ENCODE results near the gene ITGB1. TPM values are rescaled to one million over a fixed set of nuclear protein-coding genes. Genes with fewer than 3 reads are reported as not detected.
A peak's percentile ranks its signal among the peaks of the same experiment; 100 is the strongest.
"Not testable (repeated sequence)": the region's sequence is repeated elsewhere in the genome, so short reads cannot be mapped to it uniquely, and the experiment has no call there.

The ITGB1 gene
- total RNA-seq, 1 experiment from 2014 or later, result 421 TPM

DNA sequence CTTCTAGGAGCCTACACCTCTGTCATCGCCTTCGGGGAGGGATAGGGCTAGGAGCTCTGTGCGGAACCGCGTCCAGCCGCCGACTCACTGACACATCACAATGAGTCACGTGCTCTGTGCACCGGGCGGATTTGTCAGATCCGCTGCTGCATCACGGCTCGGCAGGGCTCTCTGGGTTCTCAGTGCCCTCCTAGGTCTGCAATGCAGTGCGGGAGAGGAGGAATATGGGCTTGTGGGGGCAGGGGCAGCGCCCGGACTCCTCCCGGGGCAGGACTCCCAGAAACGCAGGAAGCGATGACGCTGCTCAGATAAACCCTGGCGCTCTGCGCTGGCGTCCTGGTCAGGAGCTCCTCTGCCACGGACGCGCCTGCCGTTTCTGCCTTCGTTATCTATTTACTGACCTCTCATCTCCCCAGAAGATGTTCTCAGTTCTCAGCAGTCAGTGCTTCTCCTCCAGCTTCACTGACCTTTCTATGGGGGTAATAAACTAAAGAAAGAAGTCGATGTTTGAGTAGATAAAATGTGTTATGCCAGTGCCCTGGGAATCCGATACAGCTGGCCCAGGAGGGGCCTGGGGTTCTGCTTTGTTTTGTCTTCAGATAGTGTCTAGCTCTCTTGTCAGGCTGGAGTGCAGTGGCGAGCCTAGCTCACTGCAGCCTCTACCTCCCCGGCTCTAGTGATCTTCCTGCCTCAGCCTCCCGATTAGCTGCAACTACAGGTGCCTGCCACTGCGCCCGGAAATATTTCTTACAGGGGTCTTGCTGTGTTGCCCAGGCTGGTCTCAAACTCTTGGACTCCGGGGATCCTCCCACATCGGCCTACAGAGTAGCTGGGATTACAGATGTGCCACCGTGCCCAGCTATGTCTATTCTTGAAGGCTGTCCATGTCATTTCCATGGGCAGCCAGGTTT is 22.8 kb upstream of the ITGB1 start:
- peaks cover 59% of the 10 kb centered on the region for H3F3A ChIP-seq (ENCODE audit: insufficient read depth, low read depth)
- ChIA-PET CTCF (interaction anchor here (0.5 kb wide), 1 partner anchor 1816 kb away, joined by 3 read pairs; no protein-coding TSS in a partner anchor), POLR2A (ENCODE audit: unreplicated experiment) (interaction anchor here (0.5 to 2.3 kb wide), 19 partner anchors 9 to 925 kb away, joined by 3 to 25 read pairs (median 6); partner anchors contain the start of gene KIF5B)
- DNase-seq, result peak; percentile 92 to 94
- no peaks in the 10 kb centered on the region for H3K27me3 ChIP-seq (ENCODE audit: insufficient read depth, low read depth)
- TF ChIP-seq EZH2 (IDR thresholded peaks at IDR 0.05; ENCODE audit: low read depth), result no peak
- TF ChIP-seq, protein P1, sequence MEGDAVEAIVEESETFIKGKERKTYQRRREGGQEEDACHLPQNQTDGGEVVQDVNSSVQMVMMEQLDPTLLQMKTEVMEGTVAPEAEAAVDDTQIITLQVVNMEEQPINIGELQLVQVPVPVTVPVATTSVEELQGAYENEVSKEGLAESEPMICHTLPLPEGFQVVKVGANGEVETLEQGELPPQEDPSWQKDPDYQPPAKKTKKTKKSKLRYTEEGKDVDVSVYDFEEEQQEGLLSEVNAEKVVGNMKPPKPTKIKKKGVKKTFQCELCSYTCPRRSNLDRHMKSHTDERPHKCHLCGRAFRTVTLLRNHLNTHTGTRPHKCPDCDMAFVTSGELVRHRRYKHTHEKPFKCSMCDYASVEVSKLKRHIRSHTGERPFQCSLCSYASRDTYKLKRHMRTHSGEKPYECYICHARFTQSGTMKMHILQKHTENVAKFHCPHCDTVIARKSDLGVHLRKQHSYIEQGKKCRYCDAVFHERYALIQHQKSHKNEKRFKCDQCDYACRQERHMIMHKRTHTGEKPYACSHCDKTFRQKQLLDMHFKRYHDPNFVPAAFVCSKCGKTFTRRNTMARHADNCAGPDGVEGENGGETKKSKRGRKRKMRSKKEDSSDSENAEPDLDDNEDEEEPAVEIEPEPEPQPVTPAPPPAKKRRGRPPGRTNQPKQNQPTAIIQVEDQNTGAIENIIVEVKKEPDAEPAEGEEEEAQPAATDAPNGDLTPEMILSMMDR (conservative IDR thresholded peaks at IDR 0.05), result no peak
- peak overlapping the region; percentile 60 for H3K4me3 ChIP-seq
- H3K4me1 ChIP-seq (replicated peaks; ENCODE audit: insufficient read depth), result peaks cover 58% of the 10 kb centered on the region
- H3K36me3 ChIP-seq (ENCODE audit: low read depth), result no peaks in the 10 kb centered on the region
- peak overlapping the region; percentile 98 for H3K27ac ChIP-seq
- TSS peak; percentile 88 for BruUV-seq (replicated peaks)
- peak overlapping the region; percentile 90 for H3K4me2 ChIP-seq
- no peaks in the 10 kb centered on the region for H4K20me1 ChIP-seq (ENCODE audit: insufficient read depth)
- intact Hi-C loops (cut with micrococcal nuclease; ENCODE audit: unreplicated experiment), result loop anchor here (1.0 kb wide), 2 partner anchors 23 to 24 kb away; partner anchors contain the start of gene ITGB1
- no peaks in the 10 kb centered on the region for H3K9me2 ChIP-seq (ENCODE audit: insufficient read depth)
- peak overlapping the region; percentile 63; the same call in 1 of the 2 replicates for H2AFZ ChIP-seq
- peaks cover 9% of the 10 kb centered on the region for H3K79me2 ChIP-seq (ENCODE audit: low read depth)
- H3K9me3 ChIP-seq (ENCODE audit: insufficient read depth, low read depth), result no peaks in the 10 kb centered on the region

GRCh38 chr10:32980242-32980557 is 22.2 kb upstream of the ITGB1 start:
- Histone ChIP-seq H4K20me1 (ENCODE audit: insufficient read depth) (no peaks in the 10 kb centered on the region), H3F3A (ENCODE audit: insufficient read depth, low read depth) (peaks cover 55% of the 10 kb centered on the region), H3K36me3 (ENCODE audit: low read depth) (no peaks in the 10 kb centered on the region), H2AFZ (no peak overlapping the region), H3K27ac (peak overlapping the region; percentile 98), H3K79me2 (ENCODE audit: low read depth) (peaks cover 9% of the 10 kb centered on the region), H3K27me3 (ENCODE audit: insufficient read depth, low read depth) (no peaks in the 10 kb centered on the region), H3K9me3 (ENCODE audit: insufficient read depth, low read depth) (no peaks in the 10 kb centered on the region), H3K9me2 (ENCODE audit: insufficient read depth) (no peaks in the 10 kb centered on the region), H3K4me3 (peak overlapping the region; percentile 60; the same call in 1 of the 2 replicates), H3K4me2 (peak overlapping the region; percentile 90), H3K4me1 (replicated peaks; ENCODE audit: insufficient read depth) (peaks cover 52% of the 10 kb centered on the region)
- BruUV-seq (replicated peaks), result no TSS peak
- no peak for DNase-seq
- ChIA-PET CTCF (no interaction called here), POLR2A (ENCODE audit: unreplicated experiment) (interaction anchor here (0.5 to 2.3 kb wide), 10 partner anchors 8 to 809 kb away, joined by 3 to 25 read pairs (median 7); no protein-coding TSS in a partner anchor)
- intact Hi-C loops (cut with micrococcal nuclease; ENCODE audit: unreplicated experiment), result loop anchor here (1.0 kb wide), 2 partner anchors 22 to 25 kb away; partner anchors contain the start of gene ITGB1
- TF ChIP-seq EZH2 (IDR thresholded peaks at IDR 0.05; ENCODE audit: low read depth), result no peak
- TF ChIP-seq, protein P1 (conservative IDR thresholded peaks at IDR 0.05), result no peak

DNA sequence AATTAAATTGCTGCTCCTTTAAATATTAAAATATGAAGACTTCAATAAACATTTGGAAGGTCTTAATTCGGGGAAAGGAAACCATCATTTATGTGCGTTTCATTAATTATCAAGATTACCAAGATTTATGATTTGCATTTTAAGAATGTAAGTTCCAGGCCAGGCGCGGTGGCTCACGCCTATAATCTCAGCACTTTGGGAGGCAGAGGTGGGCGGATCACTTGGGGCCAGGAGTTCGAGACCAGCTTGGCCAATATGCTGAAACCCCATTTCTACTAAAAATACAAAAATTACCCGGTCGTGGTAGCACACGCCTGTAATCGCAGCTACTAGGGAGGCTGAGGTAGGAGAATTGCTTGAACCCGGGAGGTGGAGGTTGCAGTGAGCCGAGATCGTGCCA is 21.7 kb upstream of the ITGB1 start:
- Histone ChIP-seq H3K4me2 (peak overlapping the region; percentile 90), H3F3A (ENCODE audit: insufficient read depth, low read depth) (peaks cover 50% of the 10 kb centered on the region), H3K27ac (peak overlapping the region; percentile 98), H3K4me1 (replicated peaks; ENCODE audit: insufficient read depth) (peaks cover 47% of the 10 kb centered on the region)
- H3K9me3 ChIP-seq (ENCODE audit: insufficient read depth, low read depth); H3K79me2 ChIP-seq (ENCODE audit: low read depth); CTCF ChIA-PET; H2AFZ ChIP-seq; H4K20me1 ChIP-seq (ENCODE audit: insufficient read depth); H3K27me3 ChIP-seq (ENCODE audit: insufficient read depth, low read depth); H3K9me2 ChIP-seq (ENCODE audit: insufficient read depth); H3K4me3 ChIP-seq; DNase-seq; H3K36me3 ChIP-seq (ENCODE audit: low read depth): not testable (repeated sequence)
- TSS peak; percentile 70 for BruUV-seq (replicated peaks)
- POLR2A ChIA-PET (ENCODE audit: unreplicated experiment), result interaction anchor here (0.5 to 2.3 kb wide), 7 partner anchors 18 to 509 kb away, joined by 3 to 25 read pairs (median 10); no protein-coding TSS in a partner anchor
- intact Hi-C loops (cut with micrococcal nuclease; ENCODE audit: unreplicated experiment), result loop anchor here (1.0 kb wide), 2 partner anchors 21 to 26 kb away; partner anchors contain the start of gene ITGB1
